ENCODE measurements around the gene MBP.

Gene MBP

GRCh38 chr18:77014538-77014937 lies 118.0 kb downstream of the MBP start:
- 100% methylated on average over 1 of the region's 5 CpGs for WGBS (ENCODE audit: insufficient coverage)
- POLR2A ChIA-PET: no interaction called here
- CTCF ChIA-PET: interaction anchor here (2.9 kb wide), 2 partner anchors 14 to 35 kb away, joined by 8 to 10 read pairs; no protein-coding TSS in a partner anchor
- Histone ChIP-seq H3K27ac (ENCODE audit: insufficient read depth in 1 of 2, low read depth in 1 of 2, low read length in 2 of 2, poor library complexity in 1 of 2, severe bottlenecking in 2 of 2) (no peak overlapping the region), H3K4me1 (ENCODE audit: control extremely low read depth in 1 of 4, control insufficient read depth in 4 of 4, insufficient read depth in 4 of 4, low read length in 3 of 4) (no peaks in the 10 kb centered on the region), H3K36me3 (ENCODE audit: control insufficient read depth in 4 of 4, insufficient read depth in 4 of 4, low read length in 3 of 4) (peaks cover 25 to 79% (median 47%) of the 10 kb centered on the region in 4 experiments), H3K27me3 (replicated peaks in 2 of 5; ENCODE audit: control insufficient read depth in 4 of 5, insufficient read depth in 5 of 5, low read length in 4 of 5) (no peaks in the 10 kb centered on the region), H3K9me3 (ENCODE audit: control extremely low read depth in 1 of 5, control insufficient read depth in 4 of 5, insufficient read depth in 2 of 5, low read depth in 1 of 5, low read length in 4 of 5) (no peaks in the 10 kb centered on the region), H3K4me3 (ENCODE audit: control insufficient read depth in 1 of 7, extremely low read depth in 1 of 7, insufficient read depth in 4 of 7, low read depth in 2 of 7, low read length in 6 of 7) (no peak overlapping the region)
- DNase-seq: no peak

DNA sequence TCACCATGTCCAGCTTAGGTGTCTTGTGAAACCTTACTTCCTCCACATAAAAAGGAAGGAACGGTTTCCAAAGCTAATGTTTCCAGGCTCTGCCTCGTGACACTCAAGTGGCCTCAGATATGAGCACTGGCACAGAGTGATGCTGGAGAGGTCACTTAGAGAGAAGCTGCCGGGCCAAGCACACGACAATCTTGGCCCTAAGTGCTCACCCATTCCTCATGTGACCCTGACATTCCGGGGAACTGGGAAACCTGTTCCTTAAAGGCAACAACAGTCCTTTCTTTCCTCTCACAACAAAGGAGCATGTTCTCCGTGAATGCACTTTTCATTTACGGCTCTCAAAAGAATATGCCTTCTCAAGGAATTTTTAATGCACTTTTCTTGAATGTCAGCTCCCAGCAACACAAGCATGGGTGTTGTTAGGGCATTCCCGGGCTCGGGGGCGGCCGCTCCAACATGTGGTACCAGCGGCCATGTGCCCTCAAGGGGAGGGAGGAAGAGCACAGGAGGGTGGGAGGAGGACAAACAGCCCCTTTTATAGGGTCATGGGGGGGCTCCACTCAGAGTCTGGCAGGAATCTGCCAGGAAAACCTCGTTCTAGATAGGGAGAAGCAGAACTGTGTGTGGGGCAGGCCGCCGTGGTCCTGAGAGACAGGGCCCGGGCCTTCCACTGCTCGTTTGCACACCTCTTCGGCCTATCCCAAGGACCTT lies 118.6 kb downstream of the MBP start:
- H3K4me3 ChIP-seq (ENCODE audit: control insufficient read depth in 1 of 7, extremely low read depth in 1 of 7, insufficient read depth in 4 of 7, low read depth in 2 of 7, low read length in 6 of 7): no peak overlapping the region
- WGBS (ENCODE audit: insufficient coverage): 92% methylated on average over 16 of the region's 18 CpGs
- H3K27me3 ChIP-seq (replicated peaks in 2 of 5; ENCODE audit: control insufficient read depth in 4 of 5, insufficient read depth in 5 of 5, low read length in 4 of 5): no peaks in the 10 kb centered on the region
- no peak overlapping the region for H3K27ac ChIP-seq (ENCODE audit: insufficient read depth in 1 of 2, low read depth in 1 of 2, low read length in 2 of 2, poor library complexity in 1 of 2, severe bottlenecking in 2 of 2)
- H3K4me1 ChIP-seq (ENCODE audit: control extremely low read depth in 1 of 4, control insufficient read depth in 4 of 4, insufficient read depth in 4 of 4, low read length in 3 of 4): no peaks in the 10 kb centered on the region
- H3K36me3 ChIP-seq (ENCODE audit: control insufficient read depth in 4 of 4, insufficient read depth in 4 of 4, low read length in 3 of 4): peaks cover 26 to 81% (median 47%) of the 10 kb centered on the region in 4 experiments
- no peaks in the 10 kb centered on the region for H3K9me3 ChIP-seq (ENCODE audit: control extremely low read depth in 1 of 5, control insufficient read depth in 4 of 5, insufficient read depth in 2 of 5, low read depth in 1 of 5, low read length in 4 of 5)
- ChIA-PET CTCF (interaction anchor here (1.3 to 2.9 kb wide), 5 partner anchors 9 to 49 kb away, joined by 3 to 10 read pairs (median 5); no protein-coding TSS in a partner anchor), POLR2A (no interaction called here)
- no peak for DNase-seq

DNA sequence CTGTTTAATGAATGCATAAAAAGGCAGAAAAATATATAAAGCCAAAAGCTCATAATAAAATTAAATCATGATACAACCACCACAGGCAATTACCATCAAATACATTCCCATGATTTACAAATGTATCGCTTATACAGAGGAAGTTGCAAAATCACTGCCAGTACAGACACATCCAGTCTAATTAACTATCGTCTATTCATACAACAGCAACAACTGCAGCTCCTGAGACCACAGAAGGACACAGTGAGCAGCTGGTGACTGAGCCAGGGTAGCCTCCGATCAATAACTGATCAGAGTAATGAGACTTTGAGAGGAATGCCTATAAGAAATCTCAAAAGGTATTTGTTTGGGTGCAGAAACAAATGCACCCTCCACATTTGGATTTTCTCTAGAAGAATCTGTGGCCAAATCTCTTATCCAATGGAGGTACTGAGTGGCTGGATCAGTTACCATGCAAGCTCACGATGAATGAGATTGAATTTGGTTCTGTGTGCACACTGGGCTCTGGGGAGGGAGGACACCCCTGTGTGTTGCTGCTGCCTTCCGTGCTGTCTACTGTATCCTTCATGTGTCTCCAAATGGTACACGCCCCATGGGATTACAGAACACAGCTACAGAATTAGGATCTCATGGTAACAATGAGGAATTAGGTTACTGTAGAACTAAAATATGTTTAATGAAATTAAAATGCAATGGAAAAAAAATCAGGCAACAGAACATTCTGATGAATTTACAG lies 119.6 kb downstream of the MBP start:
- POLR2A ChIA-PET: interaction anchor here (0.6 kb wide), 1 partner anchor 9 kb away, joined by 3 read pairs; no protein-coding TSS in a partner anchor
- H3K27ac ChIP-seq (ENCODE audit: insufficient read depth in 1 of 2, low read depth in 1 of 2, low read length in 2 of 2, poor library complexity in 1 of 2, severe bottlenecking in 2 of 2): no peak overlapping the region
- no peaks in the 10 kb centered on the region for H3K27me3 ChIP-seq (replicated peaks in 2 of 5; ENCODE audit: control insufficient read depth in 4 of 5, insufficient read depth in 5 of 5, low read length in 4 of 5)
- peaks cover 27 to 87% (median 51%) of the 10 kb centered on the region in 4 experiments for H3K36me3 ChIP-seq (ENCODE audit: control insufficient read depth in 4 of 4, insufficient read depth in 4 of 4, low read length in 3 of 4)
- H3K4me1 ChIP-seq (ENCODE audit: control extremely low read depth in 1 of 4, control insufficient read depth in 4 of 4, insufficient read depth in 4 of 4, low read length in 3 of 4): no peaks in the 10 kb centered on the region
- CTCF ChIA-PET: interaction anchor here (0.9 to 2.9 kb wide), 8 partner anchors 8 to 50 kb away, joined by 3 to 10 read pairs (median 4); no protein-coding TSS in a partner anchor
- DNase-seq: no peak
- 82% methylated on average over 5 of the region's 6 CpGs for WGBS (ENCODE audit: insufficient coverage)
- H3K4me3 ChIP-seq (ENCODE audit: control insufficient read depth in 1 of 7, extremely low read depth in 1 of 7, insufficient read depth in 4 of 7, low read depth in 2 of 7, low read length in 6 of 7): no peak overlapping the region
- H3K9me3 ChIP-seq (ENCODE audit: control extremely low read depth in 1 of 5, control insufficient read depth in 4 of 5, insufficient read depth in 2 of 5, low read depth in 1 of 5, low read length in 4 of 5): no peaks in the 10 kb centered on the region

DNA sequence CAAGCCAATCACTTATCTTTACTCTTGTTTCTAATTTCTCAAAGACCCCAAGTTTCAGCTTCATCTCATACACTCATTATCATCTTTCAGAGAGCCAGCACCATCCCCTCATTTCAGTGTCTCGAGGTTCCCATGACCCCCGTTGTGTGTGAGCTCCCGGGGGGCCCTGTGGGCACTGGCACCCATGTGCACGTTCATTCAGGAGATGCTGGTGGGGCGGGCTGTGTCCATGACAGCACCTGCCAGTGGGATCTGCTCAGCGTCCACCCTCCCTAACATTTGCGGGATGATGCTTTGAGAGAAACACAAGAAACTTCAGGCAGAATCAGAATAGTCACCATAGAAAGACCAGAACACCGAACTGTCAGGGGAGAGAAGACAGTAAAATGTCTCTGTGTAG lies 120.5 kb downstream of the MBP start:
- CTCF ChIA-PET: interaction anchor here (0.7 to 2.9 kb wide), 5 partner anchors 11 to 85 kb away, joined by 3 to 10 read pairs (median 5); no protein-coding TSS in a partner anchor
- 97% methylated on average over 8 of the region's 8 CpGs for WGBS (ENCODE audit: insufficient coverage)

DNA sequence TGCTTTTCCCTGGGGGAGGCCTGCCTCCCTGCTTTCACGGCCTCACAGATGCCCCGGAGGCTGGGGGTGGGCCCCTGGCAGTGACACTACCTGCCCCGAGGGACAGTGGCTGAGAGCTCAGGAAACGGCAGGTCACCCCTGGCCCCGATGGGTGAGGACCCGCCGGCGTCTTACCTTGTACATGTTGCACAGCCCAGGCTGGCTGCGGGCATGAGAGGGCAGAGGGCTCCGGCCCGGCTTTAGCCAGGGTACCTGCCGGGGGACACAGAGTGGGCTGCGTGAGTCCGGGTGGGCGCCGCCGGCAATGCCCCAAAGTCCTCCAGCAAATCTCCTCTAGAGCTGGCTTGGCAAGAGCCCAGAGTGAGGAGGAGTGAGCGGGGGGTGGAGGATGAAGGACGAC lies 122.9 kb downstream of the MBP start:
- Histone ChIP-seq H3K4me3 (ENCODE audit: control insufficient read depth in 1 of 7, extremely low read depth in 1 of 7, insufficient read depth in 4 of 7, low read depth in 2 of 7, low read length in 6 of 7) (no peak overlapping the region), H3K27ac (ENCODE audit: insufficient read depth in 1 of 2, low read depth in 1 of 2, low read length in 2 of 2, poor library complexity in 1 of 2, severe bottlenecking in 2 of 2) (no peak overlapping the region), H3K9me3 (ENCODE audit: control extremely low read depth in 1 of 5, control insufficient read depth in 4 of 5, insufficient read depth in 2 of 5, low read depth in 1 of 5, low read length in 4 of 5) (no peaks in the 10 kb centered on the region), H3K4me1 (ENCODE audit: control extremely low read depth in 1 of 4, control insufficient read depth in 4 of 4, insufficient read depth in 4 of 4, low read length in 3 of 4) (peaks cover under 1 to 27% (median 13%) of the 10 kb centered on the region in 4 experiments), H3K27me3 (replicated peaks in 2 of 5; ENCODE audit: control insufficient read depth in 4 of 5, insufficient read depth in 5 of 5, low read length in 4 of 5) (no peaks in the 10 kb centered on the region), H3K36me3 (ENCODE audit: control insufficient read depth in 4 of 4, insufficient read depth in 4 of 4, low read length in 3 of 4) (peaks cover 12 to 66% (median 34%) of the 10 kb centered on the region in 4 experiments)
- ChIA-PET CTCF (interaction anchor here (1.8 kb wide), 1 partner anchor 41 kb away, joined by 4 read pairs; no protein-coding TSS in a partner anchor), POLR2A (no interaction called here)
- no peak for DNase-seq
- 88% methylated on average over 13 of the region's 19 CpGs for WGBS (ENCODE audit: insufficient coverage)

More for the DNA sequence above, 120.5 kb downstream of the MBP start:
- no peak overlapping the region for H3K4me3 ChIP-seq (ENCODE audit: control insufficient read depth in 1 of 7, extremely low read depth in 1 of 7, insufficient read depth in 4 of 7, low read depth in 2 of 7, low read length in 6 of 7)
- no peak for DNase-seq
- no peak overlapping the region for H3K27ac ChIP-seq (ENCODE audit: insufficient read depth in 1 of 2, low read depth in 1 of 2, low read length in 2 of 2, poor library complexity in 1 of 2, severe bottlenecking in 2 of 2)
- H3K27me3 ChIP-seq (replicated peaks in 2 of 5; ENCODE audit: control insufficient read depth in 4 of 5, insufficient read depth in 5 of 5, low read length in 4 of 5): no peaks in the 10 kb centered on the region
- no peaks in the 10 kb centered on the region for H3K9me3 ChIP-seq (ENCODE audit: control extremely low read depth in 1 of 5, control insufficient read depth in 4 of 5, insufficient read depth in 2 of 5, low read depth in 1 of 5, low read length in 4 of 5)
- H3K36me3 ChIP-seq (ENCODE audit: control insufficient read depth in 4 of 4, insufficient read depth in 4 of 4, low read length in 3 of 4): peaks cover 22 to 79% (median 50%) of the 10 kb centered on the region in 4 experiments
- POLR2A ChIA-PET: interaction anchor here (0.6 kb wide), 1 partner anchor 8 kb away, joined by 3 read pairs; no protein-coding TSS in a partner anchor
- H3K4me1 ChIP-seq (ENCODE audit: control extremely low read depth in 1 of 4, control insufficient read depth in 4 of 4, insufficient read depth in 4 of 4, low read length in 3 of 4): peaks cover 0 to 3% (median 0%) of the 10 kb centered on the region in 4 experiments

DNA sequence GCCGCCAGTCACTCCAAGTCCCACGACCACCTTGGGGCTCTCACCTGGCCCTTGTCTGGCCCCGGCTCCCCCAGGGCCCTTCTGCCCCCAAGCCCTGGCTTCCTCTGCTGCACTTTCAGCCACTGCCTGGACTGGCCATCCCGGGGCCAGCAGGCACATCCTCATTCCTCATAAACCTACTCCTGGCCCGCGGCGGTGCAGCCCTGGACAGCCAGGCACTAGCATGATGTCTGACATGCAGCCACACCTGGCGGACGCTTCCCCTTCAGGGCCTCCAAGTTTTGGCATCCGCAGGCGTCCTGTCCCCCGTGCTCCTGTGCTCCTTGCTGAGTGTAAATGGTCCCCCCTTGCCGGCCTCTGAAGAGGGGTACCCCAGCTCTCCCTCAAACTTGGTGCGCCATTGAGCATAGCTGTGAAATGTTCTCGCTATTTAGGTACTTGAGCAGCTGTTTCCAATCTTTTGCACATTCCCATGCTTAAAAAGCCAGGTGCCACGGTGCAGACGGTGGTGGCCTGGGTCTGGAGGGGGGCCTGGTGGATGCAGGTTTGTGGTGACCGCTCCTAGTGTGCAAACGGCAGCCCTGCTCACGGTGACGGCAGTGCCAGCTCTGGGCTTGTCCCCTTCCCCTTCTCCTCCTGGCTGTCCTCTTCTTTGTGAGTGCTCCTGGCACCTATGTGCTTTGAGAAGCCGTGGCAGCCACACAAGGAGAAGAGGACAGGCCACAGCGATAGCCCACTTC lies 123.8 kb downstream of the MBP start:
- Histone ChIP-seq H3K27ac (ENCODE audit: insufficient read depth in 1 of 2, low read depth in 1 of 2, low read length in 2 of 2, poor library complexity in 1 of 2, severe bottlenecking in 2 of 2) (no peak overlapping the region), H3K27me3 (replicated peaks in 2 of 5; ENCODE audit: control insufficient read depth in 4 of 5, insufficient read depth in 5 of 5, low read length in 4 of 5) (no peaks in the 10 kb centered on the region), H3K4me3 (ENCODE audit: control insufficient read depth in 1 of 7, extremely low read depth in 1 of 7, insufficient read depth in 4 of 7, low read depth in 2 of 7, low read length in 6 of 7) (no peak overlapping the region), H3K36me3 (ENCODE audit: control insufficient read depth in 4 of 4, insufficient read depth in 4 of 4, low read length in 3 of 4) (peaks cover 12 to 57% (median 29%) of the 10 kb centered on the region in 4 experiments), H3K9me3 (ENCODE audit: control extremely low read depth in 1 of 5, control insufficient read depth in 4 of 5, insufficient read depth in 2 of 5, low read depth in 1 of 5, low read length in 4 of 5) (no peaks in the 10 kb centered on the region), H3K4me1 (ENCODE audit: control extremely low read depth in 1 of 4, control insufficient read depth in 4 of 4, insufficient read depth in 4 of 4, low read length in 3 of 4) (peaks cover 3 to 37% (median 19%) of the 10 kb centered on the region in 4 experiments)
- no peak for DNase-seq
- WGBS (ENCODE audit: insufficient coverage): 89% methylated on average over 19 of the region's 23 CpGs
- ChIA-PET POLR2A (interaction anchor here (0.6 kb wide), 1 partner anchor 169 kb away, joined by 3 read pairs; no protein-coding TSS in a partner anchor), CTCF (no interaction called here)
